Natural killer cell (primary cell): ENCODE results near the gene NRM. TPM values are rescaled to one million over a fixed set of nuclear protein-coding genes. Genes with fewer than 3 reads are reported as not detected.

Experiments
- ATAC-seq, 3 donors: fragments of 150-1000 bp in 2 of 3; fragments of 200-7000 bp in 1 of 3; cut with Tn5 transposase; 1 replicate in 1 of 3; 2 replicates in 2 of 3; pipeline ENCODE4 v1.10.0; 2021; ENCODE audit warnings: mild to moderate bottlenecking in 2 of 3, moderate library complexity in 2 of 3
- DNase-seq, 2 donors: peaks; one replicate each; pipeline versions ENCODE4 v3.0.0 to v3.0.0-alpha.2; 2013 to 2021; ENCODE audit warnings: mixed read lengths in 1 of 2
- H3K27ac ChIP-seq: one replicate; pipeline ENCODE4 v1.5.1; 2013; ENCODE audit warnings: mild to moderate bottlenecking, low read length
- H3K27me3 ChIP-seq: one replicate; pipeline ENCODE4 v1.6.1; 2013; ENCODE audit warnings: low read length; ENCODE audit not compliant: control insufficient read depth, insufficient read depth
- H3K36me3 ChIP-seq: one replicate; pipeline ENCODE4 v1.6.1; 2013; ENCODE audit warnings: low read length; ENCODE audit not compliant: control insufficient read depth, insufficient read depth
- H3K4me1 ChIP-seq: one replicate; pipeline ENCODE4 v1.6.1; 2013; ENCODE audit warnings: low read length; ENCODE audit not compliant: control insufficient read depth, insufficient read depth
- H3K4me3 ChIP-seq: one replicate; pipeline ENCODE4 v1.5.1; 2013; ENCODE audit warnings: low read length
- H3K9me3 ChIP-seq: one replicate; pipeline ENCODE4 v1.6.1; 2013; ENCODE audit warnings: low read length; ENCODE audit not compliant: control insufficient read depth, insufficient read depth
- H3K27ac Mint-ChIP-seq, 2 donors: one replicate each; pipeline ENCODE4 v1.8.0; 2022; ENCODE audit warnings: mild to moderate bottlenecking in 2 of 2, mixed read lengths in 2 of 2, moderate library complexity in 1 of 2
- H3K27me3 Mint-ChIP-seq, 2 donors: one replicate each; pipeline ENCODE4 v1.8.0; 2022; ENCODE audit warnings: low read depth in 2 of 2, mixed read lengths in 2 of 2
- H3K36me3 Mint-ChIP-seq: one replicate; pipeline ENCODE4 v1.8.0; 2022; ENCODE audit warnings: mixed read lengths
- H3K4me1 Mint-ChIP-seq, 2 donors: one replicate each; pipeline ENCODE4 v1.8.0; 2022; ENCODE audit warnings: mixed read lengths in 2 of 2
- H3K4me3 Mint-ChIP-seq: one replicate; pipeline ENCODE4 v1.8.0; 2022; ENCODE audit warnings: mild to moderate bottlenecking, moderate library complexity, mixed read lengths
- H3K9me3 Mint-ChIP-seq, 2 donors: one replicate each; pipeline ENCODE4 v1.8.0; 2022; ENCODE audit warnings: mixed read lengths in 2 of 2
- WGBS: methylation state at CpG from one replicate; pipeline ENCODE4 v1.1.7; 2013; ENCODE audit warnings: missing lambda C conversion rate; ENCODE audit not compliant: insufficient coverage; 5-methylcytosine and 5-hydroxymethylcytosine counted together
- intact Hi-C: fragments of 100-400 bp; cut with micrococcal nuclease; formaldehyde crosslinking; loops from one replicate; pipeline ENCODE4 v1.14.2; 2022
- total RNA-seq, 4 donors: library from RNA; stranded (reverse); fragments of 120-200 nt in 1 of 4; gene quantifications; one replicate each; pipeline versions ENCODE4 v1.2.3 to v1.2.4, GENCODE V29; 2013 to 2022
- TF ChIP-seq, protein P1 (sequence below): fragments of 200-600 bp; IDR thresholded peaks from one replicate; pipeline ENCODE4 v1.8.0; 2022; ENCODE audit warnings: antibody characterized with exemption

Gene NRM
- total RNA-seq, 3 donors from 2014 or later (not counting 1 experiment from before 2014, with no cell fraction given): 7.4 to 8.9 (median 8.7) TPM

DNA sequence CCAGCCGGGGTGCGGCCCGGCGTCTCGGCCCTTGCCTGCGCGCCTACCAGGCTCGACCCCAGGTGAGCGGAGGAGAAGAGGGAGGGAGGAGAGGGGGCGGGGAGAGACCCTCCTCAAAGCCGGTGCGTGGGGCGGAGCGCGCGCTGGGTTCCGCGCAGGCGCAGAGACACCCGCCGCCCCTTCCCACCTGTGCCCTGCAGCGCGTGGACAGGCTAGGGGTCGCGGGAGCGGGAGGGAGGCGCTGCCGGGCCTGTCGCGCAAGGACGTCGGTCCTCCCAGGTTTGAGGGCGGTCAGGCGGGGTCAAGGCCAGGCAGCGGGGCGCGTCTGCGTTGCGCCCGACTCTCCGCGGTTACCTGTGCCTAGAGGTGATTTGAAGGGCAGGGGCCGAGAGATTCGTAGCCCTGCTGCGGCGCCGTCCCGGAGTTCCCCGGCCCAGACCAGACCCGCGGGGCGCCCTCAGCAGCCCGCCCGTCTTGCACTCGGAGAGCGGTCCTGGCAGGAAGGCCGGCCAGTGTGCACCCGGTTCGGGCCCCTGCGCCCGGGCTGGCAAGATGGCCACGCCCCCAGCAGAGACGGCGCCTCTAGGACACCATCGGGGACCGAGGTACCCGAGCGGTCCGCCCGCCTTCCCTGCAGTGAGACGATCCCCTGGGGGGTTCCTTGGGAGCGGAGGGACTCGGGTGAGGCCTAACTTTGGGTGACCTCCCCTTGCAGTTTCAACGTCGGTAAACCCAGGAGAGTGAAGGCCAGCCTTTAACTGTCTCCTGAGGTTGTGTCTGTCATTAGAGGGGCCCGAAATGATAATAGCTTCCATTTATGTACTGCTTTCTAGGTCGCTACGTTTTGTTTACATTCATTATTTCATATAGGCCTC lies 43.3 kb downstream of the NRM start:
- peaks cover 19% of the 10 kb centered on the region for H3K36me3 ChIP-seq
- no peaks in the 10 kb centered on the region for H3K9me3 ChIP-seq
- Mint-ChIP-seq H3K4me1 (peaks cover 15 to 24% of the 10 kb centered on the region in 2 donors), H3K9me3 (no peaks in the 10 kb centered on the region), H3K36me3 (no peaks in the 10 kb centered on the region), H3K27ac (peak overlapping the region; percentile 82 to 83), H3K4me3 (peak overlapping the region; percentile 86), H3K27me3 (no peaks in the 10 kb centered on the region)
- TF ChIP-seq, protein P1, sequence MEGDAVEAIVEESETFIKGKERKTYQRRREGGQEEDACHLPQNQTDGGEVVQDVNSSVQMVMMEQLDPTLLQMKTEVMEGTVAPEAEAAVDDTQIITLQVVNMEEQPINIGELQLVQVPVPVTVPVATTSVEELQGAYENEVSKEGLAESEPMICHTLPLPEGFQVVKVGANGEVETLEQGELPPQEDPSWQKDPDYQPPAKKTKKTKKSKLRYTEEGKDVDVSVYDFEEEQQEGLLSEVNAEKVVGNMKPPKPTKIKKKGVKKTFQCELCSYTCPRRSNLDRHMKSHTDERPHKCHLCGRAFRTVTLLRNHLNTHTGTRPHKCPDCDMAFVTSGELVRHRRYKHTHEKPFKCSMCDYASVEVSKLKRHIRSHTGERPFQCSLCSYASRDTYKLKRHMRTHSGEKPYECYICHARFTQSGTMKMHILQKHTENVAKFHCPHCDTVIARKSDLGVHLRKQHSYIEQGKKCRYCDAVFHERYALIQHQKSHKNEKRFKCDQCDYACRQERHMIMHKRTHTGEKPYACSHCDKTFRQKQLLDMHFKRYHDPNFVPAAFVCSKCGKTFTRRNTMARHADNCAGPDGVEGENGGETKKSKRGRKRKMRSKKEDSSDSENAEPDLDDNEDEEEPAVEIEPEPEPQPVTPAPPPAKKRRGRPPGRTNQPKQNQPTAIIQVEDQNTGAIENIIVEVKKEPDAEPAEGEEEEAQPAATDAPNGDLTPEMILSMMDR: no peak
- H3K27ac ChIP-seq: peak overlapping the region; percentile 98
- peak; percentile 70 to 85 (median 71) for ATAC-seq
- 0% methylated on average over 76 of the region's 78 CpGs for WGBS
- H3K27me3 ChIP-seq: no peaks in the 10 kb centered on the region
- H3K4me3 ChIP-seq: peak overlapping the region; percentile 96
- peaks cover 16% of the 10 kb centered on the region for H3K4me1 ChIP-seq
- intact Hi-C loops: loop anchor here (2.0 kb wide), 3 partner anchors 31 to 73 kb away; partner anchors contain the start of genes MRPS18B, PPP1R10, PPP1R18 and TUBB
- DNase-seq: peak; percentile 71 to 81

DNA sequence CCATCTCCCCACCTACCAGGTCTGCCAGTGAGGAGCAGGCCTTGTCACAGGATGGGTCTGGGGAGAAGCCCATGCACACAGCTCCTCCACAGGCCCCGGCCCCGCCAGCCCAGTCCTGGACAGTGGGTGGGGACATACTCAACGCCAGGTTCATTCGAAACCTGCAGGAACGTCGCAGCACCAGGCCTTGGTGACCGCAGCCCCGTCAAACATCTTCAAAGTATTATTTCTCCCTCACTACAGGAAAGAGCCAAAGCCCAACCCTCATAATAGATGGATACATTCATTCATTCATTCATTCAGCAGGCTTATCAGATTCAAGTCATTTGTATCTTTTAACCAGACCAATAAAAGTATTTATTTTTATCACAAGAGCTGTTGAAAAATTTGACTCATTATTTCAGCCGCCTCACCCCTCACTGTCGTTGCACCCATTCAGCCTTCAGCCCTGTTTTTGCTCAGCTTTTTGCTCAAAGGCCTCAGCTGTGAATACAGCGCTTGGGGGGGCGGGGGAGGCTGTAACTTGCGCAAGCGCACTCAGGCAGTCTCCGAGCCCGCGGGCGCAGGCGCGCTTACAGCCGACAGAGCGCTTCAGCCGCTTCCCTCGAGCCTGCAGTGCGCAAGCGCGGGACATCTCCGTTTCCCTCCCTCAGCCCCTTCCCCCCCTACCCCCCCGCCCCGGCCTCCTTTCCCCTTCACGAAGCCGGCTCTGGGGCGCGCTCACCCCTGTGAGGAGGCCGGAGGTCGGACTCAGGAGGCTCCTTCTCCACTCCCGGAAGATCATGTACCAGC lies 44.1 kb downstream of the NRM start, which contains the start of gene C6orf136:
Gene C6orf136, plus strand, starts transcription at position 684 of the 792 bp plus-strand sequence. Its CDS starts 99 bp downstream, at position 783.
- Histone ChIP-seq H3K36me3 (peaks cover 11% of the 10 kb centered on the region), H3K9me3 (no peaks in the 10 kb centered on the region), H3K4me1 (peaks cover 16% of the 10 kb centered on the region), H3K27ac (peak within 1 kb of the TSS; percentile 98), H3K4me3 (peak within 1 kb of the TSS; percentile 96), H3K27me3 (no peaks in the 10 kb centered on the region)
- 17% methylated on average over 35 of the region's 37 CpGs for WGBS
- peak; percentile 85 to 99 for DNase-seq
- H3K36me3 Mint-ChIP-seq: no peaks in the 10 kb centered on the region
- H3K9me3 Mint-ChIP-seq: no peaks in the 10 kb centered on the region
- peaks cover 15 to 24% of the 10 kb centered on the region in 2 donors for H3K4me1 Mint-ChIP-seq
- intact Hi-C loops: loop anchor here (2.0 kb wide), 3 partner anchors 30 to 74 kb away; partner anchors contain the start of genes MRPS18B, PPP1R10, PPP1R18 and TUBB
- peak within 1 kb of the TSS; percentile 86 for H3K4me3 Mint-ChIP-seq
- TF ChIP-seq, protein P1: no peak
- peak; percentile 77 to 87 (median 80) for ATAC-seq
- H3K27me3 Mint-ChIP-seq: no peaks in the 10 kb centered on the region
- H3K27ac Mint-ChIP-seq: peak within 1 kb of the TSS; percentile 82 to 83

DNA sequence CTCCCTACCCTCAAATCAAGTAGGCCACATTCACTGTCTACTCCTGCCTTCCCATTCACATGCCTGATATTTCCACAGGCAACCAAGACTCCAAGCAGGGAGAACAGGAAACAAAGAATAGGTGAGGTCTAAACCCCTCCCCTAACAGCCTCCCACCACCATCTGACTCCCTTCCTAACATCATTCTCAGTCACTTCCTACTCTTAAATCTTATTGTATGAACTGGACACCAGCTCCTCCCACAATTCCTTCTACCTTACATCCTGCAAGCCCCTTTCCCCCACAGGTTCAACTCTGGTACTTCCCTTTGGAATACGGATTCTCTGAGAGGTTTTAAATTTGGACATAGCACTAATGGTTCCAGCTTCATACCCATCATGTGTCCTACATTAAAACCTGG lies 44.8 kb downstream of the NRM start:
- Histone ChIP-seq H3K36me3 (peaks cover 6% of the 10 kb centered on the region), H3K4me3 (no peak overlapping the region), H3K27ac (no peak overlapping the region), H3K27me3 (no peaks in the 10 kb centered on the region), H3K9me3 (no peaks in the 10 kb centered on the region), H3K4me1 (peaks cover 16% of the 10 kb centered on the region)
- Mint-ChIP-seq H3K36me3 (no peaks in the 10 kb centered on the region), H3K27me3 (no peaks in the 10 kb centered on the region), H3K4me3 (peak overlapping the region; percentile 7), H3K27ac (peak overlapping the region; percentile 82 to 83), H3K4me1 (peaks cover 15 to 27% of the 10 kb centered on the region in 2 donors), H3K9me3 (no peaks in the 10 kb centered on the region)
- ATAC-seq (no peak), DNase-seq (no peak)
- 95% methylated on average over 1 of the region's 1 CpG for WGBS
- intact Hi-C loops: loop anchor here (2.0 kb wide), 3 partner anchors 29 to 75 kb away; partner anchors contain the start of genes MRPS18B, PPP1R10, PPP1R18 and TUBB
- TF ChIP-seq, protein P1: no peak
